SHP77 (cell line): ENCODE measurements around the gene HIVEP3.
A peak's percentile ranks its signal among the peaks of the same experiment; 100 is the strongest.

Source experiments
- DNase-seq, 2 experiments: peaks; one replicate each; lab custom pipeline; 2025; lab: John Stamatoyannopoulos, UW

Gene HIVEP3

GRCh38 chr1:41516168-41517061 lies 402.3 kb downstream of the HIVEP3 start:
- peak; percentile 65 to 70 for DNase-seq

GRCh38 chr1:41515778-41516167 lies 402.9 kb downstream of the HIVEP3 start:
- no peak for DNase-seq

- no peak for DNase-seq
These were observed 403.5 kb downstream of the HIVEP3 start for GRCh38 chr1:41515131-41515678.

GRCh38 chr1:41514381-41514780 lies 404.3 kb downstream of the HIVEP3 start:
- DNase-seq, result no peak

- no peak for DNase-seq
These were observed 405.4 kb downstream of the HIVEP3 start for GRCh38 chr1:41513383-41513735.

- DNase-seq, result no peak
These were observed 405.9 kb downstream of the HIVEP3 start for GRCh38 chr1:41512701-41513382.

GRCh38 chr1:41511239-41511540 lies 407.5 kb downstream of the HIVEP3 start:
- no peak for DNase-seq

GRCh38 chr1:41510531-41511238 lies 408.0 kb downstream of the HIVEP3 start:
- DNase-seq, result no peak

GRCh38 chr1:41509270-41509671 lies 409.5 kb downstream of the HIVEP3 start:
- no peak for DNase-seq

GRCh38 chr1:41508290-41508689 lies 410.4 kb downstream of the HIVEP3 start:
- DNase-seq, result no peak

- DNase-seq, result no peak
These were observed 410.9 kb downstream of the HIVEP3 start for GRCh38 chr1:41507836-41508235.

GRCh38 chr1:41507110-41507720 lies 411.5 kb downstream of the HIVEP3 start:
- DNase-seq, result no peak

GRCh38 chr1:41504114-41505035 lies 414.3 kb downstream of the HIVEP3 start:
- peak; percentile 56 to 59 for DNase-seq

- no peak for DNase-seq
These were observed 415.1 kb downstream of the HIVEP3 start for GRCh38 chr1:41503538-41504113.

- no peak for DNase-seq
These were observed 415.8 kb downstream of the HIVEP3 start for GRCh38 chr1:41502912-41503311.

GRCh38 chr1:41501581-41501980 lies 417.1 kb downstream of the HIVEP3 start:
- DNase-seq, result no peak

- DNase-seq, result no peak
These were observed 417.8 kb downstream of the HIVEP3 start for GRCh38 chr1:41500781-41501518.

GRCh38 chr1:41500378-41500777 lies 418.3 kb downstream of the HIVEP3 start:
- no peak for DNase-seq

GRCh38 chr1:41499591-41499990 lies 419.1 kb downstream of the HIVEP3 start:
- DNase-seq, result no peak

- no peak for DNase-seq
These were observed 419.9 kb downstream of the HIVEP3 start for GRCh38 chr1:41498804-41499203.
